ENCODE data around the gene CGB2.
"Not testable (repeated sequence)": the region's sequence is repeated elsewhere in the genome, so short reads cannot be mapped to it uniquely, and the experiment has no call there.

The CGB2 gene

DNA sequence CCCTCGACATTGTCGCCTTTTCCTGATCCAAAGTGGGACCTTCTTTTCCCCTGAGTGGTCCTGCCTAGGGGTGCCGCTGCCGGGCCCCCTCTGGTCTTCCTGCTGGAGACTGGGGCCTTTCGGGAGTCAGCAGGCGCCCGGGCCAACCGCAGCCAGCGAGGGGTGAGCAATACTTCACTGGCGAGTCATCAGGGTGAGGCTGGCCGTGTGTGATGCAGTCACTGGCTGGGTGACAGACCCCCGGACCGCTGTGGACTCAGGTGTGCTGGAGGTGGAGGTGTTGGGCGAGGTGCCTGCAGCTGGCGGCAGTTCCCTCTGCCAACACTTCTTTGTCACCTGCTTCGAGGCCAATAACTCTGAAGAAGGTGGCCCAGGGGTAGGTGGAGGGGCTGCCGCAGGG lies 10.5 kb downstream of the CGB2 start:
- TF ChIP-seq ZNF274 (IDR thresholded peaks at IDR 0.05; ENCODE audit: low read depth, low read length), result no peak

DNA sequence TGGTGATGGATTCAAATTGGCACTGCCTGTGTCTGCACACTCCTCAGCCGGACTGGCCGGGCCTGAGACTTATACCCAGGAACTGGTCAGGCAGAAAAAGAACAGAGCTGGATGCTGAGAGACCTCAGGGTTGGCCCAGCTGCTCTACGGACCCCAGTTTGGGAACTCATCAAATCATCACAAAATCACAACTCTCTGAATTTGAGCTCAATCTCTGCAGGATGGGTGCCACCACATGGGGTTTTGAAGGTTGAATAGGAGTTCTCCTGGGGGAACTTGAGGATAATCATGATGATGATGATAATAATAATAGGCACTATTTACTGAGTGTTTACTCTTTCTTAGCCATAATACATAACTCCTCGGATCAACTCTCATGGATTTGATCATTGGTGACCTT lies 11.0 kb downstream of the CGB2 start:
- H3K4me3 ChIP-seq (ENCODE audit: low read length), result not testable (repeated sequence)

More for the DNA sequence above, 10.5 kb downstream of the CGB2 start:
- H3K4me3 ChIP-seq (ENCODE audit: low read length), result no peak overlapping the region

GRCh38 chr19:49043548-49043947 lies 11.9 kb downstream of the CGB2 start, which contains the start of gene CGB5:
CGB5 (plus strand) TSS chr19:49043848; CDS start chr19:49044210, 362 bp downstream.
- not testable (repeated sequence) for H3K4me3 ChIP-seq (ENCODE audit: low read length)

- not testable (repeated sequence) for H3K4me3 ChIP-seq (ENCODE audit: low read length)
Observed at GRCh38 chr19:49049011-49049410, 17.3 kb downstream of the CGB2 start, which contains the start of gene CGB8. CGB8 (minus strand) TSS chr19:49049111; CDS start chr19:49048739, 372 bp downstream.

DNA sequence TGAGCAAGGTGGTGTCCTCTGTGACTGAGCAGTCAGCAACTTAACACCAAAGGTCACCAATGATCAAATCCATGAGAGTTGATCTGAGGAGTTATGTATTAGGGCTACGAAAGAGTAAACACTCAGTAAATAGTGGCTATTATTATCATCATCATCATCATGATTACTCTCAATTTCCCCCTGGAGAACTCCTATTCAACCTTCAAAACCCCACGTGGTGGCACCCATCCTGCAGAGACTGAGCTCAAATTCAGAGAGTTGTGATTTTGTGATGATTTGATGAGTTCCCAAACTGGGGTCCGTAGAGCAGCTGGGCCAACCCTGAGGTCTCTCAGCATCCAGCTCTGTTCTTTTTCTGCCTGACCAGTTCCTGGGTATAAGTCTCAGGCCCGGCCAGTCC lies 18.1 kb downstream of the CGB2 start:
- H3K4me3 ChIP-seq (ENCODE audit: low read length), result not testable (repeated sequence)

- H3K4me3 ChIP-seq (ENCODE audit: low read length), result not testable (repeated sequence)
Observed at GRCh38 chr19:49050376-49051033, 18.8 kb downstream of the CGB2 start.

GRCh38 chr19:49056101-49056901 lies 24.6 kb downstream of the CGB2 start:
- no peak for TF ChIP-seq ZNF274 (IDR thresholded peaks at IDR 0.05; ENCODE audit: low read depth, low read length)
- peak overlapping the region; percentile 18; the same call in 1 of the 2 replicates for H3K4me3 ChIP-seq (ENCODE audit: low read length)

DNA sequence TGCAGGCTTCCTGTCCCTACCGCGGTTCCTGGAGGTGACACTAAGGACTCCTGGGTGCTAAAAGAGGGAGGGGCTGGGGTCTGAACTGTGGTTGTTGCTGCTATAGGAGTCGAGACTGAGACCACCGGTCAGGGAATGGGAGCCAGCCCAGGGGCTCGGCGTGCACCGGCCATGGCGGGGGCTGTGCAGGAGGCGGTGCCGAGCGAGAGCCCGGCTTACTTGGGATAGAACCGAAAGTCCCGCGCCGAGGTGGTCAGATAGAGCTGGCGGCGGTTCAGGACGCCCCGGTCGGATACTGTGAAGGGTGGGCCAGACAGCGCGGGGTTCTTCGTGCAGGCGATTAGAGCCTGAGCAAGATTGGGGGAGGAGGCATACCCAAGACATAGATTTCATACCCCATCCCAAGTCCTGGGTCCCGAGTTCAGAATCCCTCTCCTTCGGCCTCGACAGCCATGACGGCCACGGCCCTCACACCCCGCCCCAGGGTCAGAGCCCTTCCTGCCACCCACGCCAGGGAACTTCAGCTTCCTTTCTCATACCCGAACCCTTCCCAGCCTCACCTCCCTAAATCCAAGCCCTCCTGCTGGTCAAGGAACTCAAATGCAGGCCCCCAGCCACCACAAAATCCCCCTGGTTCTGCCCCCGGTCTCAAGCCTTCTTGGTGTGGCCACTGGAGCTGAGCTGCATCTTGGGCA lies 25.4 kb downstream of the CGB2 start:
- not testable (repeated sequence) for H3K4me3 ChIP-seq (ENCODE audit: low read length)

DNA sequence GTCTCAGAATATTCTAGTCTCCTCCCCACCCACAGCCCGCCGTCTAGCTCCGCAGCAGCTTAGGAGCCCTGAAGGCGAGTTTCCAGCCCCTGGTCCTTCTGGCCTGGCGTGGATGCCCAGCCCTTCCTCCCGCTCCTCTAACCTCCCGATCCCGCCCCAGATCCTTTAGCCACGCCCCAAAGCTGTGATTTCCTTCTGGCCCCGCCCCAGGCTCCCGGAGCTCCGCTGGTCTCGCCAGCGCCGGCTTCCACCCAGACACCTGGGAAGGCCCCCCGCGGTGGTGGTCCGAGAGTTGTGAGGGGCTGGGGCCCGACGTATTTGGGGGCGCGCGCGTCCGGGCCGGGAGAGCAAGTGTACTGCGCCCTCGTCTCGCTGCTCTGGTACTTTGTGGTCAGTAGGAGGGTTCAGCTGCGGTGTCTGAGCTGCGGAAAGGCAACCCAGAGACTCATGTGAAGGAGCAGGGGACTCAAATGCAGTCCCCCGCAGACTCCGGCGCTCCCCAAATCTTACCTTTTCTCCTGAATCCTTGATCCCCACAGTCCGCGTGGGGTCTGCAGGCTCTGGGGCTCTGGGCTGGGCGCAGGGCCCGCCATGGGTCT lies 26.0 kb downstream of the CGB2 start, which contains the start of gene CGB7:
Gene CGB7 (minus strand): TSS at position 114 of the 599 bp plus-strand sequence. CDS start 2,374 bp downstream, outside the sequence.
- no peak for TF ChIP-seq ZNF274 (IDR thresholded peaks at IDR 0.05; ENCODE audit: low read depth, low read length)
- H3K4me3 ChIP-seq (ENCODE audit: low read length), result no peak within 1 kb of the TSS; the same call in 1 of the 2 replicates

DNA sequence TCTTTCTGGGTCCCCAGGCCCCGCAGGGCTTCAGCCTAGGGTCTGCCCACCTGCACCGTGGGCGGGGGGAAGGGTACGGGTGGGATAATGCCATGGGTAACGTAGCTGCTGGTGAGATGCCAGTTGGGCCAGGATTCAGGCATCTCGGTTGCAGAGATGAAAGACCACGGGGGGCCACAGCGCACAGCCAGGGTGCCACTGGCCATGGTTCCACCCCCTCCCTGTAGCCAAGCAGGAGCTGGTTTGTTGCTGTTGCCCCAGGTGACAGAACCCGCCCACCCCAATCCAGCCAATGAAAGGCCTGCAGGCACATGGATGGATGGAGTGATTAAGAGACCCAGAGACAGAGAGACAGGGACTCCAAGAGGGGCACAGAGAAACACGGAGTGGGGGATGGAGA lies 26.9 kb downstream of the CGB2 start:
- no peak overlapping the region for H3K4me3 ChIP-seq (ENCODE audit: low read length)
- no peak for TF ChIP-seq ZNF274 (IDR thresholded peaks at IDR 0.05; ENCODE audit: low read depth, low read length)

- H3K4me3 ChIP-seq (ENCODE audit: low read length), result no peak overlapping the region
- TF ChIP-seq ZNF274 (IDR thresholded peaks at IDR 0.05; ENCODE audit: low read depth, low read length), result no peak
Observed at GRCh38 chr19:49059053-49059452, 27.4 kb downstream of the CGB2 start.

DNA sequence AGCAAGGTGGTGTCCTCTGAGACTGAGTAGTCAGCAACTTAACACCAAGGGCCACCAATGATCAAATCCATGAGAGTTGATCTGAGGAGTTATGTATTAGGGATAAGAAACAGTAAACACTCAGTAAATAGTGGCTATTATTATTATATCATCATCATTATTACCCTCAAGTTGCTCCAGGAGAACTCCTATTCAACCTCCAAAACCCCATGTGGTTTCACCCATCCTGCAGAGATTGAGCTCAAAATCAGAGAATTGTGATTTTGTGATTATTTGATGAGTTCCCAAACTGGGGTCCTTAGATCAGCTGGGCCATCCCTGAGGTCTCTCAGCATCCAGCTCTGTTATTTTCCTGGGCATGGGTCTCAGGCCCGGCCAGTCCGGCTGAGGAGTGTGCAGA lies 29.3 kb downstream of the CGB2 start:
- no peak overlapping the region for H3K4me3 ChIP-seq (ENCODE audit: low read length)
- no peak for TF ChIP-seq ZNF274 (IDR thresholded peaks at IDR 0.05; ENCODE audit: low read depth, low read length)

- TF ChIP-seq ZNF274 (IDR thresholded peaks at IDR 0.05; ENCODE audit: low read depth, low read length), result no peak
- H3K4me3 ChIP-seq (ENCODE audit: low read length), result no peak overlapping the region
Observed at GRCh38 chr19:49061445-49061844, 29.8 kb downstream of the CGB2 start.

- no peak overlapping the region for H3K4me3 ChIP-seq (ENCODE audit: low read length)
- no peak for TF ChIP-seq ZNF274 (IDR thresholded peaks at IDR 0.05; ENCODE audit: low read depth, low read length)
Observed at GRCh38 chr19:49064029-49064629, 32.4 kb downstream of the CGB2 start.

All from GM08714 (cell line).